Stimulated activated CD8-positive, alpha-beta memory T cell treated with anti-CD3 and anti-CD28 coated beads, Interleukin-12 subunit alpha, Interleukin-12 subunit beta, amount 100 ng/mL, for 4 hours (primary cell): ENCODE data around the gene TNRC6A.
"Not testable (repeated sequence)": the region's sequence is repeated elsewhere in the genome, so short reads cannot be mapped to it uniquely, and the experiment has no call there.

Experiments
- DNase-seq: peaks from one replicate; pipeline ENCODE4 v3.0.0-alpha.2; 2020; ENCODE audit warnings: low read depth

Gene TNRC6A

DNA sequence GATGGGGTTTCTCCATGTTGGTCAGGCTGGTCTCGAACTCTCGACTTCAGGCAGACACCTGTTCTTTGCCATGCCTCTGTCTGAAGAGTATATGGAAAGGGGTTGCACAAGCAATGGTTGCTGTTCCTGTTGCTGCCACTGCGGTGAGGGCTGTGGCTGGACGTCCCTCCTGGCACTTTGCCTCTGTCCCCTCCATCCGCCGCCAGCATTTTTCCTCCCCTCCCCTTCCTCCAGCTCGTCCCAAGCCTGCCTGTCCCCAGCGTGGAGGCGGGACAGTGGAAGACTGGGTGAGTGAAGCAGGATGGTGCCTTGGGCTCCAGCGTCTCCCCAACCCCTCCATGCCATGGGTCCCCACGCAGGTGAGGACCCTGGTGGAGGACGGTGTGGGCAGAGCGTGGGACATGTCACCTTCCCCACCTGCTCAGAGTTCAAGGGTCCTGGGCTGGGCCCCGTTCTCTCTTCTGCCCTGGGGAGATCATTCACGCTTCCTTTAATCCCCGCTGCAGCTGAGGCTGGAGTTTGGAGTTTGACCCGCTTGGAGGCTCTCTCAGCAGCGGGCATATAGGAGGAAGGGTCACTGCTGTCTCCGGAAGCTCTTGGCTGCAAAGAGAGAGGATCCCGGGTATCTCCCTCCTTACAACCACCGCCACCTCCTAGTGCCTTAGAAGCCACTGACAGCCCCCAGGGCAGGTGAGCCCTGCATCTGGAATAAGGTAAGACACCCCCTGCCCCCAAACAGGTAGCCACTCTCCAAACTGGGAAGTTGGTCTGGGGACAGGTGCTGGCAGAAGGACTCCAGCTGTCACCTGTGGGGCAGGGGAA lies 116.5 kb downstream of the TNRC6A start, which contains the start of gene SLC5A11:
TSS of gene SLC5A11 (plus strand) at position 238 of the 822 bp plus-strand sequence. CDS start 12,681 bp downstream, outside the sequence.
- DNase-seq, result no peak

DNA sequence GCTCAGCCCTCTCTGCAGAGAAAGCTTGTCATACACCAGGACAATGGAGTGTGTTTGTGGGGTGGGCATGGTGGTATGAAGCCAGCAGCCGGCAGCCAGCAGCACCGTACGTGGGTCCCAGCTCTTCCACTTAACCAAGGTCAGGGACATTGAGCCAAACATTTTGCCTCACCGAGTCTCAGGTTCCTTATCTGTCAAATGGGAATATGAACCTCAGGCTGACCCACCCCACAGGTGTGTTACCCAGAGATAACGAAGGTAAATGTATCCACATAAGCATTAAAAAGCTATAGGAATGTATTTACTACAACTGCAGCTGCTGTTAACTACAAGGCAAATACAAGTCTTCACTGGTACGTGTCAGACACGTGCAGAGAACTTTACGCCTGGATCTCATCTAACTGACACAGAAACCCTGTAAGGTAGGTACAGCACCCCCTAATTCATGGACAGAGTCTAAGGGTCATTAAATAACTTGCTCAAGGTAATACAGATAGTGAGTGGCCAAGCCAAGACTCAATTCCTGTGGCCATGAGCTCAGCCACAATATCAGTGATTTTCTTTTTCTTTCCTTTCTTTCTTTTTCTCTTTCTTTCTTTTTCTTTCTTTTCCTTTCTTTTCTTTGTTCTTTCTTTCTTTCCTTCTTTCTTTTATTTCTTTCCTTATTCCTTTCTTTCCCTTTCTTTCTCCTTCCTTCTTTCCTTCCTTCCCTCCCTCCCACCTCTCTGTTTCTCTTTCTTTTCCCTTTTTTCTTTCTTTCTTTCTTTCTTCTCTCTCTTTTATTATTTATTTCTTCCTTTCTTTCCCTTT lies 117.3 kb downstream of the TNRC6A start:
- no peak for DNase-seq

DNA sequence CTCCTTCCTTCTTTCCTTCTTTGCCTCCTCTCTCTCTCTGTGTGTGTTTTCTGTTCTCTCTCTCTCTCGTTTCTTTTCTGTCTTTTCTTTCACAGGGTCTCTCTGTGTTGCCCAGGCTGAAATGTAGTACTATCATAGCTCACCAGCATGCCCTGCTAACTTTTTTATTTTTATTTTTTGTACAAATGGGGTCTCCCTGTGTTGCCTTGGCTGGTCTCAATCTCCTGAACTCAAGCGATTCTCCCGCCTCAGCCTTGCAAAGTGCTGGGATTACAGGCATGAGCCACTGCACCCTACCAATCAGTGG lies 117.9 kb downstream of the TNRC6A start:
- DNase-seq, result no peak

DNA sequence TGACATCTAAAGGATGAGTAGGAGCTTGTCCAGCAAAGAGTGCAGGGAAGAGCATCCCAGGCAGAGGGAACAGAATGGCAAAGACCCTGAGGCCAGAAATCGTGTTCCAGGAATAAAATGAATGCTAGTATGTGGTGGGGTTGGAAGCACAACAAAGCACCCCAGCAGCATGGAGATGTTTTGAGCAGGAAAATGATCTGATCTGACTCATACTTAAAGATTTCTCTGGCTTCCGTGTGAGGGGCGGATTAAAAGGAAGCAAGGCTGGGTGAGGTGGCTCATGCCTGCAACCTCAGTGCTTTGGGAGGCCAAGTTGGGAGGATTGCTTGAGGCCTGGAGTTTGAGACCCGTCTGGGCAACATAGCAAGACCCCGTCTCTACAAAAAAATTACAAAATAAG lies 118.6 kb downstream of the TNRC6A start:
- no peak for DNase-seq

DNA sequence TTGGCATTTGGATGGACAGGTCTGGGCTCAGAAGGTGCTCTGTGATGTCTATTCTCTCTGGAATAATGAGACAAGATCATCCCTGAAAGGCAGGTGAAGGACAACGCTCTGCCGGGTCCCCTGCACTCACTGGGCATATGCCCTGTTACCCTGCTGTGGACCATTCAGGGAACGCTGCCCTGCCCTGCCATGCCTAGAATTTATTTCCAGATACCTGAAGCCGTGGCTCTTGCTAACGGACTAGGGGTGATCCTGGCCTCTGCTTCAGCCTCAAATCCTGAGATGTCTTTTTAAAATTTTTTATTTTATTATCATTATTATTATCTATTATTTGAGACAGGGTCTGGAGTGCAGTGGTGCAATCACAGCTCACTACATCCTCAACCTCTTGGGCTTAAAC lies 120.2 kb downstream of the TNRC6A start:
- no peak for DNase-seq

DNA sequence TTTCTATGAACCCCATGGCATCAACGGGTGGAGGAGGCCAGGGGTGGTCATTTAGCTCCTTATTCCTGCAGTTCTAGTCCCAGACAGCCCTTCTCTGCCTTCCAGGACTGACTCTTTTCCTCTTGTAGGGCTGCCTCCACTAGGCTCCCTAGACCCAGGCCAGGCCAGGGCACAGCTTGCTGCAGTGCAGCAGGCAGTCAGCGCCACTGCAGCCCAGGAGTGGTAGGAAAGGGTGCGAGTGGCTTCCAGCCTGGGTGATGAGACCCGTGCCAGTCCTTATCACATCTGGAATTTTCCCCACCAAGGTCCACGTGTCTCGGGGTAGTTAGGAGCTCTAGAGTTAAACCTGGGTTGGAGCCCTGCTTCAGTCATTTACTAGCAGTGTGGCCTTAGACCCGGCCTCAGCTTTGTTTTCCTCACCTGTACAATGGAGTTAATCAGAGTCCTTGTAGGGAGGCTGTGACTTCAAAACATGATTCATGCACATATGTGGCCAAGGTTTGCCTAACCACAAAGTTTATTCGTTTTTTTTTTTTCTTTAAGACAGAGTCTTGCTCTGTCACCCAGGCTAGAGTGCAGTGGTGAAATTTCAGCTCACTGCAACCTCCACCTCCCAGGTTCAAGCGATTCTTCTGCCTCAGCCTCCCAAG lies 121.0 kb downstream of the TNRC6A start:
- DNase-seq, result no peak

DNA sequence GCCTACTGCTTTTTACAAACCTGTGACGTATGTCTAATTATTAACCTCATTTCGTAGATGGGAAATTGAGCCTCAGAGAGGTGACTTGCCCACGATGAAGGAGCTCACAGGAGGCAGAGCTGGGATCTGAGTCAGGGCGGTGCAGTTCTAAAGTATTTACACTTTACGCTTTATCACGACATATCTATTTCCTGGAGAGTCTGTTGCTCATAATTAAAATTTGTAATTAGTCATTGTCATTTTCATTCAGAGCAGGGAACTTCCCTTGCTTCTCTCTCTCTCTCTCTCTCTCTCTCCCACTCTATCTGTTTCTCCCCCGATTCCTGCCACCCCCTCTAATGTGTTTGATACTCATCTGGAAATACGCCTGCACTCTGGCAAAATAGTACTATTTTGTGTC lies 122.2 kb downstream of the TNRC6A start:
- DNase-seq, result no peak

DNA sequence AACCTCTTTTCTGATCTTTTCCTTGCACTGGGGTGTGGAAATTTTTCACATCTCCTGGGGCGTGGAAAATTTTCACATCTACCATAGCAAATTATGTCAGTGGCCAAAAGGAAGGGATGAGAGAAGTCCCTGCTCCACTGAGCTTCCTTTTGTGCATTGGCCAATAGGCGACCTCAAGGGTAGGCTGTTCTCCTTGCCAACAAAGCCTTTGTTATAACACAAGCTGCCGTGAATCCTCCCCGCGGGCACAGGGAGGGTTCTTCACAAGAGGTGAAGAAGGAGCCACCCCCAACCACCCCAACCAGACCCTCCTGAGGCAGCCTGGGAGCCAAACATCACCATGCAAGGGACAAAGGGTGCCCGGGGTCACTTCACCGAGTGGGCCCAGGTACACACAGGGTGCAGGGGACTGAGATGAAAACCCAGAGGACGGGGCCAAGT lies 122.8 kb downstream of the TNRC6A start:
- DNase-seq, result no peak

DNA sequence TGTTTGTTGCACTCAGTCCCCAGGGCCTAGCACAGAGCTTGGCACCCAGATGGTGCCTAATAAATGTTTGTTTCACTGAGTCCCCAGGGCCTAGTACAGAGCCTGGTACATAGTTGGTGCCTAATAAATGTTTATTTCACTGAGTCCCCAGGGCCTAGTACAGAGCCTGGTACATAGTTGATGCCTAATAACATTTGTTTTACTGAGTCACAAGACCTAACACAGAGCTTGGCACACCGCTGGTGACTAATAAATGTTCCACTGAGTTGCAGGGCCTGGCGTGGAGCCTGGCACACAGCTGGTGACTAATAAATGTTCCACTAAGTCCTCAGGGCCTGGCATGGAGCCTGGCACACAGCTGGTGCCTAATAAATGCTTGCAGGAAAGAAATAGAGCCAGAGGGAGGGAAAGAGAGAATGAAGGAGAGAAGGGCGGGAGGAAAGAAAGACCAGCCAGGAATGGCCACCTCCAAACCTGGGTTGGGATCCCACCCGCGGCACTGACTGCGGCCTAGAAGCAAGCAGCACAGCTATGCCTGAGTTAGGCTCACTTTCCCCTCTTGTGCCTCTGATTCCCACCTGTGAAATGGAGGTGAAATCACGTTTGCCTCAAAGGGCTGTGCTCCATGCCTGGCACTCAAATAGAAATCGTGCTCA lies 123.8 kb downstream of the TNRC6A start:
- no peak for DNase-seq

DNA sequence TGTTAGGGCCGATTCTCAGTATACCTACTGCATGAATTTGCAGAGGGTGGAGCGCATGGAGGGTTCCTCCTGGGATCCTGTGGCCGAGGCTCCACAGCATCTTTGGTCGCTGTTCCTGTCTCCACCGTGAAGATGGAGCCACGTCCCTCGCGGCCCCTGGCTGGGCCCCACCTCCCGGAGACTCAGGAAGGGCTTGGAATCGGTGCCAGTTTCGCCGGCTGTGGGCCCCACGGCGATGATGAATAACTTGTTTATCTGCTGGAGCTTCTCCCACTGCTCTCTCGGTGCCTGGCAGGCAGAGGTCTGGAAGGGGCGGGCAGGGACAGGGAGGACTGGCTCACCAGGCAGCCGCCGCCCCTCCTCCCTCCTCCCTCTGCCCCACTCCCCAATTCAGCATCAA lies 124.4 kb downstream of the TNRC6A start:
- no peak for DNase-seq

DNA sequence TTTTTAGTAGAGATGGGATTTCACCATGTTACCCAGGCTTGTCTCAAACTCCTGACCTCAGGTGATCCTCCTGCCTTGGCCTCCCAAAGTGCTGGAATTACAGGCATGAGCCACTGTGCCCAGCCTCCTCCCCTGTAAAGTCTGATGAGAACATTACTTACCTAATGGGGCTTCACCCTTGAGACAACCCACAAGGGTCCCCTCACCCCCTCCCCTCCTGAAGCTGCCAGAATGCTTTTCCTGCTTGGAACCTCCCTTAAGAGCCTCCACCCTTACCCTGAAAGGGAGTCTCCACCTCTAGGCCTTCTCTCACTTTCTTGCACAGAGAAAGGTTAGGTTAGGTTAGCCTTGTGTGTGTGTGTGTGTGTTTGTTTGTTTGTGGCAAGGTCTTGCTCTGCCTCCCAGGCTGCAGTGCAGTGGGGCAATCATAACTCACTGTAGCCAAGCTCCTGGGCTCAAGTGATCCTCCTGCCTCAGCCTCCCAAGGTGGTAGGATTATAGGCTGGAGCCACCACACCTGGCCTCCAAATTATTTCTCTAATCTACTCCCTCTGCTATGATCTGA lies 125.2 kb downstream of the TNRC6A start:
- no peak for DNase-seq

DNA sequence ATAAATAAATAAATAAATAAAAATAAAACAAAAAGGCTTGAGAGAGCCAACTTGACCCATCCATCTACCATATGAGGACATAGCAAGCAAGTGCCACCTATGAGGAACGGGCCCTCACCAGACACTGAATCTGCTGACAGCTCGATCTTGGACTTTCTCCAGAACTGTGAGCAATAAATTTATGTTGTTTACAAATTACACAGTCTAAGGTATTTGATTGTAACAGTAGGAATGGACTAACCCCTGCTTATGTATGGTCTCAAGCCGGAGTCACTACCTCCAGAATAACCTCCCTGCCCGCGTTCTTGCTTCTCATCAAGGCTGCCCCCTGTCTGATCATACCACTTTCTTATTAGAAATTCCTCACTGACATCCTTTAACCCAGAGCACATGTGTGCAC lies 126.2 kb downstream of the TNRC6A start:
- DNase-seq, result no peak

DNA sequence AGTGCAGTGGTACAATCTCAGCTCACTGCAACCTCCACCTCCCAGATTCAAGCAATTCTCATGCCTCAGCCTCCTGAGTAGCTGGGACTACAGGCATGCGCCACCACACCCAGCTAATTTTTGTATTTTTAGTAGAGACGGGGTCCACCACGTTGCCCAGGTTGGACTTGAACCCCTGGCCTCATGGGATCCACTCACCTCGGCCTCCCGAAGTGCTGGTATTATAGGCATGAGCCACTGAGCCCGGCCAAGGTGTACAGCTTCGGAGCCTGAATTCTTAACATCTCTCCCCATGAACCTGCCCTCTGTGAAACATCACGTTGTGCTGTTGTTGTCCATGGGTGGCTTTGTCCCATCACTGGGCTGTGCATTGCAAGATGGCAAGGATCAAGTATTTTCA lies 127.4 kb downstream of the TNRC6A start:
- not testable (repeated sequence) for DNase-seq

DNA sequence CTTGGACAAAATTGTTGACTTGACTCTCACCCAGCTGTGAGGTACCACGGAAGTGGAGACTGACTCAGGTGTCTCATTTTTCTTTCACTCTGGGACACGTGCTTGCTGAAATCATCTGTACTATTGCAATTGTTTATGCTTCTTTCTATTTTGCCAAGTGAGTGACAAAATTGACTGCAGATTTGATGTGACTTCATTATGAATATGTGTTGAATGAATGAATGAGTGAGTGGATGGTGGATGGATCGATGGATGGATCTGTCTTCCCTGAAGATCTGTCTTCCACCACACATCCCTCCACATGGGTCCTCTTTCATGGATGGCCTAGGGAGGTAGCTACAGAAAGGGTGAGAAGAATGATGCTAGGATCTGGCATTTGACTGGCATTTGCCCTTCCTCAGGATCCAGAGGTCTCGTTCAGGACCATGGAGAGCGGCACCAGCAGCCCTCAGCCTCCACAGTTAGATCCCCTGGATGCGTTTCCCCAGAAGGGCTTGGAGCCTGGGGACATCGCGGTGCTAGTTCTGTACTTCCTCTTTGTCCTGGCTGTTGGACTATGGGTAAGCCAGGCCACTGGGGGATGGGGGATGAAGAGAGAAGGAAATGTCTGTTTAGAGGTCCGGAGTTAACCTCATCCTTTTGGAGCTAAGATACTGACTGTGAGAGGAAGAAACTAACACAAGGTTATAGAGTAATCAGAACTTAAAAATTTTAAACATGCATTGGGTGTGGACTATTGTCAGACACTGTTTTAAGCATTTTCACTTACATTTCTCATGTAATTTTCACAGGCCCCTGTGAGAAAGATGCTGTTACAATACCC lies 129.0 kb downstream of the TNRC6A start:
- no peak for DNase-seq

DNA sequence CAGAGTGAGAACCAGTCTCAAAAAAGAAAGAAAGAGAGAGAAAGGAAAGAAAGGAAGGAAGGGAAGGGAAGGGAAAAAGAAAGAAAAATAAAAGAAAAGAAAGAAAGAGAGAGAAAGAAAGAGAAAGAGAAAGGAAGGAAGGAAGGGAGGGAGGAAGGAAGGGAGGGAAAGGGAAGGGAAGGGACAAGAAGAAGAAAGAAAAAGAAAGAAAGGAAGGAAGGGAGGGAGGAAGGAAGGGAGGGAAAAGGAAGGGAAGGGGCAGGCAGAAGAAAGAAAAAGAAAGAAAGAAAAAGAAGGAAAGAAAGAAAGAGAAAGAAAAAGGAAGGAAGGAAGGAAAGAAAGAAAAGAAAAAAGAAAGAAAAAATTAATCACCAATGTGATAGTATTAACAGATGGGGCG lies 132.0 kb downstream of the TNRC6A start:
- no peak for DNase-seq

DNA sequence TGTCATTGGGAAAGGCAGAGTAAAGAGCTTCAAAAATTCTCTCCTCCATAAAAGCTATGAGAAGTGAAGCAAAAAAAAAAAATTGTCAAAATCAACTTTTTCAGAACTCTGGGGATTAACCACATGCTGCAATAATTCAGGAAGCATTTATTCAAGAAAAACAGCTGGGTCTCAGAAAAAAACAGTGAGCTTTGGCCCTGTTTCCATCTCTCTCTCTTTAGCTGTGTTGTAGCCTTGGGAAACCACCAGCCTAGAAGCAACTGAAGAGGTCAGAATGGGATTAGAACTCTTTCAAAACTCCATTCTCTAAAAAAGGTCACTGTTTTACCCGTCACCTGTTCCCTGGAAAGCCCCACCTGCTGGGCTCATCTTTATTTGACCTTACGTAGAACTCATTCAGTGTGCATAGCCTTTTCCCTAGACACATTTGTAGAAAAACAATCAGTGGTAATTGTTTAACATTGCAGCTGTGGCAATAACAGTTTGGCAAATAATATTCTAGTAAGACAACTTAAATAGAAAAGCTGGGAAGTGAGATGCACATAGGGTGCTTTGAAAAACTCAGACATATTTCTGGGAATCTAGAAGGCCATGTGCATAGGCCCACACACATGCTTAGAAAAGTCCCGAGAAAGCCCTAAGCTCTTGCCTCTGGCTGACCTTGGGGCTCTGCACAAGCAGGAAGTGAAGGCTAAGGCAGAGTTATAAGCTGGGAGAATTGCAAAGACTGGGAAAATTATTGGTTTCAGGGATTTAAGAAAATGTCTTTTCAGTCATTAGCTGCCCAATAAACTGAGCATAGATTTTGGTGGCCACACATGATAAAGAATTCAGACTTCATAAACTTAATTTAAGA lies 134.4 kb downstream of the TNRC6A start:
- DNase-seq, result no peak

DNA sequence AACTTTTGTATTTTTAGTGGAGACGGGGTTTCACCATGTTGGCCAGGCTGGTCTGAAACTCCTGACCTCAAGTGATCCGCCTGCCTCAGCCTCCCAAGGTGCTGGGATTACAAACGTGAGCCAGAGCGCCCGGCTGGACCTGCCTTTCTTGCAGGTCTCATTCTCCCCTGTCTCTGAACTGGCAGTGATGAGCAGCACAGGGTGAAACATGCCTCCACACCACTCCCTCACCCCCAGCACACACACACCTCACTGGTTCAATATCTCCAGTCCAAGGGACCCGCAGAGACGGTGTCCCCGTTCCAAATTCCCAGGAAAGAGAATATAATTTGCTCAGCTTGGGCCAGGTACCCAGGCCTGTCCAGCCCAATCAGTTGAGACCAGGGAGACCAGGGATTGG lies 139.6 kb downstream of the TNRC6A start:
- DNase-seq, result no peak

DNA sequence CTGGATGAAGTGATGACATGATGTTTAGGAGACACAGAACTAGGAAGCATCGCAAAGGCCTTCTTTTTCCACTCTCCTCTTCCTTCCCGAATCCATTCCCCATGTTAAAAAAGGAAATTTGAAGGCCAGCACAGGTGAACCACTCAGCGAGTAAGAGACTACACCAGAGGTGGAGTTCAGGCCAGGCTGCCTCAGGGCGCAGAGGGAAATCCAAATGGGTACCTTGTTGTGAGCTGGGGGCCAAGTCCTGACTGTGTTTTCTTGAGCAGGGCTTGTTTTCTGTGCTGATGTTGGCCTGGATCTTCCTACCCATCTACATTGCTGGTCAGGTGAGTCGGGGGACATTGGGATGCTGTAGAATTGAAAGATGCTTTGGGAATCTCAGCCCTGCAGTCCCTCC lies 142.4 kb downstream of the TNRC6A start:
- no peak for DNase-seq

DNA sequence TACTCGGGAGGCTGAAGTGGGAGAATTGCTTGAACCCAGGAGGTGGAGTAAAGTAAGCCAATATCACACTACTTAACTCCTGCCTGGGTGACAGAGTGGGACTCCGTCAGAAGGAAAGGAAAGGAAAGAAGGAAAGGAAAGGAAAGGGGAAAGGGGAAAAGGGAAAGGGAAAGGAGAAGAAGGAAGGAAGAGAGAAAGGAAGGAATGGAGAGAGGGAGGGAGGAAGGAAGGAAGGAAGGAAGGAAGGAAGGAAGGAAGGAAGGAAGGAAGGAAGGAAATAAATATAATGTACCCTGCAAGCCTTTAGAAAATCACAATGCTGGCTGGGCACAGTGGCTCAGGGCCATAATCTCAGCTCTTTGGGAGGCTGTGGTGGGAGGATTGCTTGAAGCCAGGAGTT lies 143.6 kb downstream of the TNRC6A start:
- DNase-seq, result no peak

DNA sequence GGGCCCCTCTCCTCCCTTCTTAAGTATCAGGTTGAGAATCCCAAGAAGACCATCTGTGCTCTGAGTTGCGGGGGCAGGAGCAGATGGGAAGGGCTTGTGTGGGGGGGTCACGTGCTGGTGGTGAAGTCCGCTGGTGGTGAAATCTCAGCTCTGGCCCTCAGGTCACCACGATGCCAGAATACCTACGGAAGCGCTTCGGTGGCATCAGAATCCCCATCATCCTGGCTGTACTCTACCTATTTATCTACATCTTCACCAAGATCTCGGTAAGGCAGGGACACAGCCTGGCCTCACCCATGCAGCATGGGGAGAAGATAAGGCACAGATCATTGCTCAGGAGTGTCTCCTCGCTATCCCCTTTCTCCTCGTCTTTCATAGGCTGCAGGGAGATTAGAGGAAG lies 146.0 kb downstream of the TNRC6A start:
- no peak for DNase-seq
